Measurements from ENCODE around the gene ZNF135.

- TF ChIP-seq MTA3 (CRISPR knock-in tag; IDR thresholded peaks at IDR 0.05): no peak
- no peak for TF ChIP-seq ZFP82 (CRISPR knock-in tag; IDR thresholded peaks at IDR 0.05; ENCODE audit: borderline replicate concordance)
- TF ChIP-seq EP300 (IDR thresholded peaks at IDR 0.05; ENCODE audit: low read depth in 2 of 2, low read length in 2 of 2): no peak
- TF ChIP-seq EP300 (CRISPR knock-in tag; IDR thresholded peaks at IDR 0.05; ENCODE audit: borderline replicate concordance): no peak
- TF ChIP-seq SAFB2 (CRISPR knock-in tag; IDR thresholded peaks at IDR 0.05; ENCODE audit: borderline replicate concordance, low read depth): no peak
- TF ChIP-seq PRPF4 (IDR thresholded peaks at IDR 0.05; ENCODE audit: low read depth, low read length, poor library complexity, severe bottlenecking): no peak
- no peak for TF ChIP-seq ZNF337 (CRISPR knock-in tag; IDR thresholded peaks at IDR 0.05; ENCODE audit: borderline replicate concordance, low read depth)
- TF ChIP-seq FOXM1 (CRISPR knock-in tag; IDR thresholded peaks at IDR 0.05): no peak
- no peak for TF ChIP-seq ZNF274 (CRISPR knock-in tag; IDR thresholded peaks at IDR 0.05)
- no peak for TF ChIP-seq NFE2 (CRISPR knock-in tag; IDR thresholded peaks at IDR 0.05)
- no peak for TF ChIP-seq CEBPB (IDR thresholded peaks at IDR 0.05; ENCODE audit: borderline replicate concordance, low read depth, low read length)
- no peak for TF ChIP-seq ZC3H13 (CRISPR knock-in tag; IDR thresholded peaks at IDR 0.05)
- TF ChIP-seq ZNF24 (IDR thresholded peaks at IDR 0.05): no peak
- TF ChIP-seq NFYB (CRISPR knock-in tag; IDR thresholded peaks at IDR 0.05): no peak
Observed at GRCh38 chr19:58089846-58090245, 30.8 kb downstream of the ZNF135 start.

Data from HepG2 (cell line).